Mucosa of stomach (tissue), 1 donor: ENCODE measurements around the gene ABCD3.
"Not testable (repeated sequence)": the region's sequence is repeated elsewhere in the genome, so short reads cannot be mapped to it uniquely, and the experiment has no call there.

ENCODE experiments used
- H3K27me3 ChIP-seq: one replicate; pipeline ENCODE4 v1.7.0; 2013; ENCODE audit warnings: mild to moderate bottlenecking, low read length; ENCODE audit not compliant: control insufficient read depth, insufficient read depth
- H3K36me3 ChIP-seq: one replicate; pipeline ENCODE4 v1.7.0; 2013; ENCODE audit warnings: low read length; ENCODE audit not compliant: control insufficient read depth, insufficient read depth
- H3K4me1 ChIP-seq: one replicate; pipeline ENCODE4 v1.7.0; 2013; ENCODE audit warnings: mild to moderate bottlenecking, low read length; ENCODE audit not compliant: control insufficient read depth, insufficient read depth
- H3K4me3 ChIP-seq: one replicate; pipeline ENCODE4 v1.7.0; 2013; ENCODE audit warnings: low read length
- H3K9ac ChIP-seq: one replicate; pipeline ENCODE4 v1.7.0; 2013; ENCODE audit warnings: mild to moderate bottlenecking, low read length, moderate library complexity
- H3K9me3 ChIP-seq: one replicate; pipeline ENCODE4 v1.7.0; 2013; ENCODE audit warnings: mild to moderate bottlenecking, low read length, moderate library complexity; ENCODE audit not compliant: control insufficient read depth
- donor health status: Pancreatic carcinoma.

ABCD3 gene

GRCh38 chr1:94443067-94443466 lies 24.9 kb downstream of the ABCD3 start:
- H3K4me3 ChIP-seq, H3K9ac ChIP-seq, H3K36me3 ChIP-seq, H3K27me3 ChIP-seq, H3K4me1 ChIP-seq, H3K9me3 ChIP-seq: not testable (repeated sequence)

GRCh38 chr1:94444819-94445218 lies 26.6 kb downstream of the ABCD3 start:
- H3K9ac ChIP-seq, H3K9me3 ChIP-seq, H3K4me3 ChIP-seq, H3K27me3 ChIP-seq, H3K36me3 ChIP-seq, H3K4me1 ChIP-seq: not testable (repeated sequence)

GRCh38 chr1:94445733-94446132 lies 27.5 kb downstream of the ABCD3 start:
- peaks cover 15% of the 10 kb centered on the region for H3K9me3 ChIP-seq

GRCh38 chr1:94446177-94446576 lies 28.0 kb downstream of the ABCD3 start:
- not testable (repeated sequence) for H3K4me1 ChIP-seq, H3K36me3 ChIP-seq, H3K27me3 ChIP-seq, H3K9ac ChIP-seq, H3K4me3 ChIP-seq
- H3K9me3 ChIP-seq: peaks cover 17% of the 10 kb centered on the region

More at GRCh38 chr1:94445733-94446132, 27.5 kb downstream of the ABCD3 start:
- not testable (repeated sequence) for H3K27me3 ChIP-seq, H3K9ac ChIP-seq, H3K4me3 ChIP-seq, H3K36me3 ChIP-seq, H3K4me1 ChIP-seq

GRCh38 chr1:94448741-94449140 lies 30.6 kb downstream of the ABCD3 start:
- H3K27me3 ChIP-seq, H3K4me3 ChIP-seq, H3K36me3 ChIP-seq, H3K9ac ChIP-seq, H3K4me1 ChIP-seq: not testable (repeated sequence)
- H3K9me3 ChIP-seq: peaks cover 17% of the 10 kb centered on the region

- Histone ChIP-seq H3K4me3 (no peak overlapping the region), H3K9ac (no peak overlapping the region), H3K36me3 (peaks cover 5% of the 10 kb centered on the region), H3K27me3 (no peaks in the 10 kb centered on the region), H3K4me1 (no peaks in the 10 kb centered on the region), H3K9me3 (no peaks in the 10 kb centered on the region)
These were observed 38.5 kb downstream of the ABCD3 start for GRCh38 chr1:94456736-94457135.

- no peaks in the 10 kb centered on the region for H3K27me3 ChIP-seq
- no peak overlapping the region for H3K9ac ChIP-seq
- H3K4me1 ChIP-seq: peaks cover 16% of the 10 kb centered on the region
- H3K4me3 ChIP-seq: no peak overlapping the region
- no peaks in the 10 kb centered on the region for H3K9me3 ChIP-seq
- H3K36me3 ChIP-seq: peaks cover 3% of the 10 kb centered on the region
These were observed 44.4 kb downstream of the ABCD3 start for GRCh38 chr1:94462606-94463005.

- H3K9ac ChIP-seq: no peak overlapping the region
- H3K4me1 ChIP-seq: peaks cover 16% of the 10 kb centered on the region
- H3K4me3 ChIP-seq: no peak overlapping the region
- H3K9me3 ChIP-seq: no peaks in the 10 kb centered on the region
- peaks cover 3% of the 10 kb centered on the region for H3K36me3 ChIP-seq
- H3K27me3 ChIP-seq: no peaks in the 10 kb centered on the region
These were observed 45.0 kb downstream of the ABCD3 start for GRCh38 chr1:94463056-94463764.

- Histone ChIP-seq H3K36me3 (peaks cover 3% of the 10 kb centered on the region), H3K9ac (no peak overlapping the region)
These were observed 45.7 kb downstream of the ABCD3 start for GRCh38 chr1:94463765-94464330.

GRCh38 chr1:94468708-94469107 lies 50.5 kb downstream of the ABCD3 start:
- Histone ChIP-seq H3K36me3 (peaks cover 3% of the 10 kb centered on the region), H3K4me3 (no peak overlapping the region), H3K27me3 (no peaks in the 10 kb centered on the region), H3K4me1 (peaks cover 4% of the 10 kb centered on the region), H3K9me3 (no peaks in the 10 kb centered on the region), H3K9ac (no peak overlapping the region)

More at GRCh38 chr1:94463765-94464330, 45.7 kb downstream of the ABCD3 start:
- no peaks in the 10 kb centered on the region for H3K27me3 ChIP-seq
- H3K4me1 ChIP-seq: peaks cover 16% of the 10 kb centered on the region
- no peak overlapping the region for H3K4me3 ChIP-seq
- no peaks in the 10 kb centered on the region for H3K9me3 ChIP-seq

- H3K9ac ChIP-seq: no peak overlapping the region
- H3K27me3 ChIP-seq: no peaks in the 10 kb centered on the region
- no peaks in the 10 kb centered on the region for H3K36me3 ChIP-seq
- H3K4me3 ChIP-seq: no peak overlapping the region
- no peaks in the 10 kb centered on the region for H3K4me1 ChIP-seq
- H3K9me3 ChIP-seq: no peaks in the 10 kb centered on the region
These were observed 53.1 kb downstream of the ABCD3 start for GRCh38 chr1:94471271-94471670.

GRCh38 chr1:94475232-94475631 lies 57.0 kb downstream of the ABCD3 start:
- Histone ChIP-seq H3K4me3 (no peak overlapping the region), H3K27me3 (no peaks in the 10 kb centered on the region), H3K4me1 (no peaks in the 10 kb centered on the region), H3K9ac (no peak overlapping the region), H3K9me3 (no peaks in the 10 kb centered on the region), H3K36me3 (no peaks in the 10 kb centered on the region)
